Measurements from ENCODE around the gene DGKH.

DNA sequence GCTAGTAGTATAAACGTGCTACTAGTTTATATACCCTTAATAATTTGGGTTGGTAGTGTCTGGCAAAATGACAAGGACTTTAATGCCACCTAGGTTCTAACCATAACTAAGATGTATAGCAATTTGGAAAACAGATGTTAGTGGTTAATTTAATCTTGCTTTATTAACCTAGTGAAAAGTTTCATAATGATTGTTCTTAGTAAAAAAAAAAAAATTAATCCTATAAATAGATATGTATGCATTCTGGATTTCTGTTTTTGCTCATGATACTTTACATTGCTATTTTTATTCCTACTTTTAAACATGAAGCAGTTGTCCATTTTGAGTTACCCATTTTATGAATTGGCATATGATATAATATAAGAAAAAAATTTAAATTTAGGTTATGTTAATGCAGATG lies 36.3 kb downstream of the DGKH start:
- TF ChIP-seq CTCF (IDR thresholded peaks at IDR 0.05; ENCODE audit: poor library complexity, severe bottlenecking) (no peak), EP300 (conservative IDR thresholded peaks at IDR 0.05; ENCODE audit: poor library complexity, severe bottlenecking) (no peak), TAF1 (IDR thresholded peaks at IDR 0.05; ENCODE audit: low read depth) (no peak), POLR2AphosphoS5 (IDR thresholded peaks at IDR 0.05) (no peak), SMC3 (conservative IDR thresholded peaks at IDR 0.05; ENCODE audit: poor library complexity) (no peak)

All from neural cell (in vitro differentiated cells).